ENCODE results near the gene SLK.

GRCh38 chr10:103991393-103992128, 24.6 kb downstream of the SLK start:
- TF ChIP-seq CTCF (IDR thresholded peaks at IDR 0.05; ENCODE audit: poor library complexity) (no peak), EZH2 (IDR thresholded peaks at IDR 0.05; ENCODE audit: borderline replicate concordance) (no peak), EZH2phosphoT487 (IDR thresholded peaks at IDR 0.05; ENCODE audit: low read depth, severe bottlenecking, unreplicated experiment) (no peak)
